ENCODE results near the gene CA11.

The CA11 gene

DNA sequence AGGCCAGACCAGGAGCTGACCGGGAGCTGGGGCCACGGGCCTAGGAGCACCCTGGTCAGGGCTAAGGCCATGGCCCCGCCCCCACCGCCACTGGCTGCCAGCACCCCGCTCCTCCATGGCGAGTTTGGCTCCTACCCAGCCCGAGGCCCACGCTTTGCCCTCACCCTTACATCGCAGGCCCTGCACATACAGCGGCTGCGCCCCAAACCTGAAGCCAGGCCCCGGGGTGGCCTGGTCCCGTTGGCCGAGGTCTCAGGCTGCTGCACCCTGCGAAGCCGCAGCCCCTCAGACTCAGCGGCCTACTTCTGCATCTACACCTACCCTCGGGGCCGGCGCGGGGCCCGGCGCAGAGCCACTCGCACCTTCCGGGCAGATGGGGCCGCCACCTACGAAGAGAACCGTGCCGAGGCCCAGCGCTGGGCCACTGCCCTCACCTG, 20.1 kb downstream of the CA11 start:
- Histone ChIP-seq H3K9me2 (replicated peaks; ENCODE audit: control insufficient read depth, low read length) (no peaks in the 10 kb centered on the region), H3K9me3 (ENCODE audit: control insufficient read depth, insufficient read depth, low read length) (no peaks in the 10 kb centered on the region), H3F3A (ENCODE audit: control insufficient read depth, insufficient read depth) (peaks cover 4% of the 10 kb centered on the region), H3K79me2 (ENCODE audit: control insufficient read depth, low read length) (peaks cover 22% of the 10 kb centered on the region), H3K4me2 (ENCODE audit: low read length) (no peak overlapping the region), H3K4me3 (ENCODE audit: low read length) (no peak overlapping the region), H3K36me3 (ENCODE audit: control insufficient read depth, low read length) (peaks cover 26% of the 10 kb centered on the region), H3K4me1 (ENCODE audit: control insufficient read depth, low read length) (peaks cover 18% of the 10 kb centered on the region), H4K20me1 (ENCODE audit: control insufficient read depth, insufficient read depth, low read depth, low read length) (no peaks in the 10 kb centered on the region), H3K27me3 (ENCODE audit: control insufficient read depth, low read length) (no peaks in the 10 kb centered on the region), H3K27ac (ENCODE audit: low read depth, low read length) (no peak overlapping the region)
- TF ChIP-seq EZH2phosphoT487 (IDR thresholded peaks at IDR 0.05; ENCODE audit: borderline replicate concordance, low read length), result no peak
- TF ChIP-seq, protein P1, sequence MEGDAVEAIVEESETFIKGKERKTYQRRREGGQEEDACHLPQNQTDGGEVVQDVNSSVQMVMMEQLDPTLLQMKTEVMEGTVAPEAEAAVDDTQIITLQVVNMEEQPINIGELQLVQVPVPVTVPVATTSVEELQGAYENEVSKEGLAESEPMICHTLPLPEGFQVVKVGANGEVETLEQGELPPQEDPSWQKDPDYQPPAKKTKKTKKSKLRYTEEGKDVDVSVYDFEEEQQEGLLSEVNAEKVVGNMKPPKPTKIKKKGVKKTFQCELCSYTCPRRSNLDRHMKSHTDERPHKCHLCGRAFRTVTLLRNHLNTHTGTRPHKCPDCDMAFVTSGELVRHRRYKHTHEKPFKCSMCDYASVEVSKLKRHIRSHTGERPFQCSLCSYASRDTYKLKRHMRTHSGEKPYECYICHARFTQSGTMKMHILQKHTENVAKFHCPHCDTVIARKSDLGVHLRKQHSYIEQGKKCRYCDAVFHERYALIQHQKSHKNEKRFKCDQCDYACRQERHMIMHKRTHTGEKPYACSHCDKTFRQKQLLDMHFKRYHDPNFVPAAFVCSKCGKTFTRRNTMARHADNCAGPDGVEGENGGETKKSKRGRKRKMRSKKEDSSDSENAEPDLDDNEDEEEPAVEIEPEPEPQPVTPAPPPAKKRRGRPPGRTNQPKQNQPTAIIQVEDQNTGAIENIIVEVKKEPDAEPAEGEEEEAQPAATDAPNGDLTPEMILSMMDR (IDR thresholded peaks at IDR 0.05; ENCODE audit: low read depth, low read length, poor library complexity, severe bottlenecking), result no peak

DNA sequence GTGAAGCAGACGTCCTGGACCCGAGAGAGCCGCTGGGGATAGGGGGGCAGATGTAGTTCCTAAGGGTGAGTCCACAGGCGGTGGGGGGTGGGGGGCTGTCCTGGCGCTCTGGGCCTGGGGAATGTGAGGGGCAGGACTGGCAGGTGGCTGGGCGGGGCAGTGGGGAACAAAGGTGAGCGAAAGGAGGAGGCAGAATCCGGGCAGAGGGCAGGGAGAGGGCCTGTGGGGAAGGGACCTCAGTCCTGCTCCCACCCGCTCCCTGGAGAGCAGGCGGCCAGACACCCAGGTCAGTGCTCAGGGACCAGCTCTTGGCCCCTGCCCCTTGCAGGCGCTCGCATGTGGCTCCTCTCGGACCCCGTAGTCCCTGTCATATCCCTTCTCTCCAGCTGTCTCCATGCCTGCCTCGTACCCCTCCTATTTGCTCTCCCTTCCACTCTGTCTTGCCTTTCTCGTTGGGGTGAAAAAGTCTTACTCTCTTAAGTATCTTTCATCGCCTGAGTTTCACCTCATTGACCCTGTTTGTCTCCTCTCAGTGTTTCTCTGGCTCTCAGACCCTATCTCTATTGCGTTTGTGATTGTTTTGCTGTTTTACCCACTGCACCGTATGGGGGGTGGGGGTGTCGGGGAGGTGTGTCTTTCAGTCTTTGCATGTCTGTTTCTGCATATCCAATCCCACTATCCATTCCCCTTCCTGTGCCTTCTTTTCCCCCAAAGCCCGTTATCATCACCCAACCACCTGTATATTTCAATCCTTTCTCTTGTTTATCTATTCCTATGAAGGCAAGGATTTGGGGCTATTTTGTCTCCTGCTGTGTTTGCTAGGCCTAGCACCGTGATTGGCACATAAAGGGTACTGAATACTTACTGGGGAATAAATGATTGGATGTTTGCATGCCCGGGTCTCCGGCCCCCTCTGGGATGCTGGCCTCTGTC, 20.9 kb downstream of the CA11 start:
- TF ChIP-seq, protein P1 (IDR thresholded peaks at IDR 0.05; ENCODE audit: low read depth, low read length, poor library complexity, severe bottlenecking), result no peak
- TF ChIP-seq EZH2phosphoT487 (IDR thresholded peaks at IDR 0.05; ENCODE audit: borderline replicate concordance, low read length), result no peak
- Histone ChIP-seq H4K20me1 (ENCODE audit: control insufficient read depth, insufficient read depth, low read depth, low read length) (no peaks in the 10 kb centered on the region), H3F3A (ENCODE audit: control insufficient read depth, insufficient read depth) (peaks cover 4% of the 10 kb centered on the region), H3K4me2 (ENCODE audit: low read length) (peak overlapping the region; percentile 91), H3K27me3 (ENCODE audit: control insufficient read depth, low read length) (no peaks in the 10 kb centered on the region), H3K9me2 (replicated peaks; ENCODE audit: control insufficient read depth, low read length) (no peaks in the 10 kb centered on the region), H3K9me3 (ENCODE audit: control insufficient read depth, insufficient read depth, low read length) (no peaks in the 10 kb centered on the region), H3K4me3 (ENCODE audit: low read length) (peak overlapping the region; percentile 78), H3K79me2 (ENCODE audit: control insufficient read depth, low read length) (peaks cover 26% of the 10 kb centered on the region), H3K27ac (ENCODE audit: low read depth, low read length) (no peak overlapping the region), H3K4me1 (ENCODE audit: control insufficient read depth, low read length) (peaks cover 22% of the 10 kb centered on the region), H3K36me3 (ENCODE audit: control insufficient read depth, low read length) (peaks cover 18% of the 10 kb centered on the region)

DNA sequence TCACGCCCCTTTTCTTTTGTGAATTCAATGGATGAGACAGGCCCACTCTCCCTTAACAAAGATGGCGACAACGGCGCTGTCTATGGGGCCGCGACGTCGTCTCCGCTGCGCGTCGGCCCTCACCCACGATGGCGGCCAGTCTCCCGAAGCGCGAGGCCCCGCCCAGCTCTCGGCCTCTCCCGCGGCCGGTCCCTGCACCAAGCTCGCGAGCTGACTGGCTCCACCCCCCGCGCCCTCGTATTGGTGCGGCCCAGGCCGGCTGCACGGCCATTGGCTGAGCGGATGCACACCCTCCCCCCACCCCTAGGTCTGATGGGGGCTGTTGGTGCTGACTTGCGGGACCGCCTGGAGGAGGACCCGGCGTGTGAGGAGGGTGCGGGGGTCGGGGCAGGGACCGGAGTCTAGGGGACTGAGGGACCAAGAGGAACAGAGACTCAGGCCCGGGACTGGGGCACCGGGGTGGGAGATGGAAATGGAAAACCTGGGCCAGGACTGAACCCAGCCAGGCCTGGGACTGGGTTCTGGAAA, 21.9 kb downstream of the CA11 start:
- Histone ChIP-seq H3K9me2 (replicated peaks; ENCODE audit: control insufficient read depth, low read length) (no peaks in the 10 kb centered on the region), H3K4me2 (ENCODE audit: low read length) (peak overlapping the region; percentile 91), H3F3A (ENCODE audit: control insufficient read depth, insufficient read depth) (peaks cover 4% of the 10 kb centered on the region), H3K36me3 (ENCODE audit: control insufficient read depth, low read length) (peaks cover 8% of the 10 kb centered on the region), H3K4me1 (ENCODE audit: control insufficient read depth, low read length) (peaks cover 26% of the 10 kb centered on the region), H3K27ac (ENCODE audit: low read depth, low read length) (peak overlapping the region; percentile 32; the same call in 1 of the 2 replicates), H3K79me2 (ENCODE audit: control insufficient read depth, low read length) (peaks cover 33% of the 10 kb centered on the region), H3K27me3 (ENCODE audit: control insufficient read depth, low read length) (no peaks in the 10 kb centered on the region), H3K9me3 (ENCODE audit: control insufficient read depth, insufficient read depth, low read length) (no peaks in the 10 kb centered on the region), H3K4me3 (ENCODE audit: low read length) (peak overlapping the region; percentile 78), H4K20me1 (ENCODE audit: control insufficient read depth, insufficient read depth, low read depth, low read length) (no peaks in the 10 kb centered on the region)
- no peak for TF ChIP-seq EZH2phosphoT487 (IDR thresholded peaks at IDR 0.05; ENCODE audit: borderline replicate concordance, low read length)
- TF ChIP-seq, protein P1 (IDR thresholded peaks at IDR 0.05; ENCODE audit: low read depth, low read length, poor library complexity, severe bottlenecking), result no peak
